CD8-positive, alpha-beta memory T cell (primary cell): ENCODE results near the gene GHRL. TPM values are rescaled to one million over a fixed set of nuclear protein-coding genes. Genes with fewer than 3 reads are reported as not detected.

Experiments used
- CTCF ChIA-PET: fragments of 350-600 bp; sonication (Branson Sonifier 250); formaldehyde crosslinking; loops from one replicate; lab custom pipeline; 2021; ENCODE audit warnings: antibody characterized with exemption; lab: Charles Lee
- POLR2A ChIA-PET: fragments of 350-600 bp; sonication (Branson Sonifier 250); formaldehyde crosslinking; loops from one replicate; lab custom pipeline; 2021; ENCODE audit warnings: antibody characterized with exemption; lab: Charles Lee
- DNase-seq, 5 donors: peaks; one replicate each; pipeline versions ENCODE4 v3.0.0 to v3.0.0-alpha.2; 2020 to 2022; ENCODE audit warnings: mixed read lengths in 1 of 5
- H3K27ac ChIP-seq: one replicate; pipeline ENCODE4 v1.7.0; 2013; ENCODE audit warnings: low read depth, mild to moderate bottlenecking, low read length, moderate library complexity
- H3K27me3 ChIP-seq: 2 replicates; pipeline ENCODE4 v1.7.0; 2013; ENCODE audit warnings: low read length, mild to moderate bottlenecking; ENCODE audit not compliant: insufficient read depth, poor library complexity, severe bottlenecking
- H3K36me3 ChIP-seq: 2 replicates; pipeline ENCODE4 v1.7.0; 2013; ENCODE audit warnings: mild to moderate bottlenecking, low read length, moderate library complexity; ENCODE audit not compliant: insufficient read depth
- H3K4me1 ChIP-seq: 2 replicates; pipeline ENCODE4 v1.7.0; 2013; ENCODE audit warnings: mild to moderate bottlenecking, low read length, moderate library complexity; ENCODE audit not compliant: insufficient read depth
- H3K4me3 ChIP-seq: 2 replicates; pipeline ENCODE4 v1.7.0; 2013; ENCODE audit warnings: mild to moderate bottlenecking, low read length
- H3K9me3 ChIP-seq: 2 replicates; pipeline ENCODE4 v1.7.0; 2013; ENCODE audit warnings: mild to moderate bottlenecking, low read length
- H3K27ac Mint-ChIP-seq, 8 donors: one replicate each; pipeline ENCODE4 v1.8.0; 2020 to 2021; ENCODE audit warnings: mixed read lengths in 8 of 8, mild to moderate bottlenecking in 6 of 8, inconsistent platforms in 3 of 8, moderate library complexity in 3 of 8
- H3K27me3 Mint-ChIP-seq, 2 donors: one replicate each; pipeline ENCODE4 v1.8.0; 2020 to 2021; ENCODE audit warnings: mixed read lengths in 2 of 2, mild to moderate bottlenecking in 1 of 2, moderate library complexity in 1 of 2
- H3K36me3 Mint-ChIP-seq, 3 donors: one replicate each; pipeline ENCODE4 v1.8.0; 2020 to 2021; ENCODE audit warnings: mixed read lengths in 3 of 3, inconsistent platforms in 1 of 3, mild to moderate bottlenecking in 1 of 3
- H3K4me1 Mint-ChIP-seq, 3 donors: one replicate each; pipeline ENCODE4 v1.8.0; 2020 to 2021; ENCODE audit warnings: mixed read lengths in 3 of 3, inconsistent platforms in 1 of 3, mild to moderate bottlenecking in 1 of 3
- H3K4me3 Mint-ChIP-seq, 7 donors: one replicate each; pipeline ENCODE4 v1.8.0; 2020 to 2021; ENCODE audit warnings: mixed read lengths in 7 of 7, mild to moderate bottlenecking in 6 of 7, moderate library complexity in 4 of 7, inconsistent platforms in 2 of 7
- H3K9me3 Mint-ChIP-seq, 5 donors: one replicate each; pipeline ENCODE4 v1.8.0; 2020 to 2022; ENCODE audit warnings: mixed read lengths in 5 of 5, mild to moderate bottlenecking in 3 of 5, moderate library complexity in 2 of 5, inconsistent platforms in 1 of 5
- polyA plus RNA-seq: library from polyadenylated mRNA; unstranded; fragments of 300-500 nt; fragmentation: Illumina TruSeq; gene quantifications from one replicate; pipeline ENCODE4 v1.2.3, GENCODE V29; 2021
- total RNA-seq, 2 experiments: library from RNA; stranded (reverse); gene quantifications; one replicate each; pipeline ENCODE4 v1.2.3, GENCODE V29; 2021

Gene GHRL
- total and polyA plus RNA-seq, 3 experiments from 2014 or later: 0.16 to 0.69 TPM; not detected in 1

DNA sequence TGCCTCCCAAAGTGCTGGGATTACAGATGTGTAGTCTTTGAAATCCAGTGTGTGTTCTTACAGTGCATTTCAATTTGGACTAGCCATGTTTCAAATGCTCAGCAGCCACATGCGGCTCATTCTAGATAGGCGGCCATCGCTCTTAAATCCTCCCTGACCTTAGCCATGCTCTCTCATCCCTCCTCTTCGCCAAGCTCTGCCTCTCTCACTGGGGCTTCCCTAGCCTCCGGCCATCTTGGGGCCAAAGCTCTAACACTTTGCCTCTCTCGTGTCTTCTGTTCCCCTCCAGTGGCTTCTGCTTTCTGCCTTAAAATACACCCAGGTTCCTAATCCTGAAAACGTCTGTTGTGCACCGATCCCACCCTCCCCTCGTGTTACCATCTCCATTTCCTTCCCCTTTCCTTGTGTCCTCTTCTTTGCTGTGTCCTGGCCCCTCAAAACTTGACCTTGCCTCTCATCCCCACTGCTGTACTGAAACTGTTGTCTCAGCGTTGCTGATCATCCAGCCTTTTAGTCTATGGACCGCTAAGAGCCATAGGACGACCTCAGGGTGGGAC lies 1.4 kb upstream of the GHRL start:
- Mint-ChIP-seq H3K27ac (peak overlapping the region in 5 of 8 donors; percentile 31 to 76 (median 34)), H3K27me3 (no peaks in the 10 kb centered on the region), H3K4me3 (peak overlapping the region in 1 of 7 donors; percentile 43), H3K9me3 (no peaks in the 10 kb centered on the region), H3K4me1 (peaks cover 2 to 7% (median 6%) of the 10 kb centered on the region in 3 donors), H3K36me3 (peaks cover 0 to 59% (median 5%) of the 10 kb centered on the region in 3 donors)
- ChIA-PET CTCF (no interaction called here), POLR2A (no interaction called here)
- H3K27me3 ChIP-seq: no peaks in the 10 kb centered on the region
- no peaks in the 10 kb centered on the region for H3K4me1 ChIP-seq
- no peaks in the 10 kb centered on the region for H3K36me3 ChIP-seq
- no peak for DNase-seq
- no peaks in the 10 kb centered on the region for H3K9me3 ChIP-seq
- H3K4me3 ChIP-seq: no peak overlapping the region
- no peak overlapping the region for H3K27ac ChIP-seq

- no peak for DNase-seq
- H3K36me3 ChIP-seq: peaks cover 7% of the 10 kb centered on the region
- POLR2A ChIA-PET: no interaction called here
Observed at GRCh38 chr3:10291641-10292040, 1.1 kb downstream of the GHRL start.

GRCh38 chr3:10290481-10291176 lies 2.1 kb downstream of the GHRL start:
- no peak overlapping the region for H3K27ac ChIP-seq
- POLR2A ChIA-PET: no interaction called here
- no peaks in the 10 kb centered on the region for H3K4me1 ChIP-seq
- no peak overlapping the region for H3K4me3 Mint-ChIP-seq
- DNase-seq: no peak
- no peaks in the 10 kb centered on the region for H3K27me3 Mint-ChIP-seq
- no peaks in the 10 kb centered on the region for H3K9me3 ChIP-seq
- H3K27me3 ChIP-seq: no peaks in the 10 kb centered on the region
- H3K9me3 Mint-ChIP-seq: no peaks in the 10 kb centered on the region
- H3K36me3 ChIP-seq: peaks cover 14% of the 10 kb centered on the region
- H3K27ac Mint-ChIP-seq: peak overlapping the region in 1 of 8 donors; percentile 79
- CTCF ChIA-PET: interaction anchor here (0.9 to 1.0 kb wide), 2 partner anchors 13 to 14 kb away, joined by 3 read pairs; no protein-coding TSS in a partner anchor
- peaks cover 0 to 72% (median 1%) of the 10 kb centered on the region in 3 donors for H3K36me3 Mint-ChIP-seq
- H3K4me1 Mint-ChIP-seq: peaks cover 6 to 21% (median 8%) of the 10 kb centered on the region in 3 donors
- no peak overlapping the region for H3K4me3 ChIP-seq

More at GRCh38 chr3:10291641-10292040, 1.1 kb downstream of the GHRL start:
- H3K4me3 Mint-ChIP-seq: no peak overlapping the region
- H3K4me3 ChIP-seq: no peak overlapping the region
- no peaks in the 10 kb centered on the region for H3K4me1 ChIP-seq
- peaks cover 6 to 14% (median 6%) of the 10 kb centered on the region in 3 donors for H3K4me1 Mint-ChIP-seq
- H3K9me3 ChIP-seq: no peaks in the 10 kb centered on the region
- CTCF ChIA-PET: no interaction called here
- peak overlapping the region in 2 of 8 donors; percentile 29 to 82 for H3K27ac Mint-ChIP-seq
- H3K27me3 ChIP-seq: no peaks in the 10 kb centered on the region
- no peaks in the 10 kb centered on the region for H3K9me3 Mint-ChIP-seq
- no peaks in the 10 kb centered on the region for H3K27me3 Mint-ChIP-seq
- peaks cover 0 to 70% (median 1%) of the 10 kb centered on the region in 3 donors for H3K36me3 Mint-ChIP-seq
- H3K27ac ChIP-seq: no peak overlapping the region

DNA sequence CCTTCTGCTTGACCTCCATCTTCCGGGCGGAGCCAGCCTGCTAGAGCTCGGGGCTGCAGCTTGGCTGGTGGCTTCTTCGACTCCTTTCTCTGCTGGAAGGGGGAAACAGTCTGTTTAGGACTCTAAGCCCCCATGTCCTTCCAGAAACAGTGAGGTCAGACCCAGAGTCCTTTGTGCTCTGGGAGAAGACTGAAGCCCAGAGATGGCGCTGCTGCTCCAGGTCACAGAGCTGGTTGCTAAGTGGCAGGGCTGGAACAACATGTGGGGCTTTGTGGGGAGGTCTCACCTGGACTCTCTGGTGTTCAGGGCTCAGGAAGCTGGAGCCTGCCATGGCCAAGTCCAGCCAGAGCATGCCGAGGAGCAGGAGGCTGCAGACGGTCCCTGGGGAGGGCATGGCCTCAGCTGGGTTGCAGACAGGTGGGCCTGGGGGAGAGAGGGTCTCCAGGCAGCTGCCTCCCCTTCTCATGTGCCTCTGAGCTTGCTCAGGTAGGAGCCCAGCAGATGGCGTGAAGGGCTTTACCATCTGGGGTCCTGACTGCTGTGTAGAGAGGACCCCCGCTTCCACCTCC lies 2.9 kb downstream of the GHRL start:
- POLR2A ChIA-PET: no interaction called here
- CTCF ChIA-PET: interaction anchor here (0.9 to 1.0 kb wide), 2 partner anchors 13 to 15 kb away, joined by 3 read pairs; no protein-coding TSS in a partner anchor
- H3K27ac Mint-ChIP-seq: peak overlapping the region in 1 of 8 donors; percentile 57

GRCh38 chr3:10289077-10289476 lies 3.7 kb downstream of the GHRL start:
- no peak overlapping the region for H3K27ac ChIP-seq
- H3K36me3 Mint-ChIP-seq: peaks cover 0 to 71% (median 0%) of the 10 kb centered on the region in 3 donors
- H3K27me3 ChIP-seq: no peaks in the 10 kb centered on the region
- peaks cover 9% of the 10 kb centered on the region for H3K4me1 ChIP-seq
- DNase-seq: no peak
- H3K36me3 ChIP-seq: peaks cover 14% of the 10 kb centered on the region
- no peaks in the 10 kb centered on the region for H3K9me3 Mint-ChIP-seq
- H3K4me3 Mint-ChIP-seq: no peak overlapping the region
- H3K4me1 Mint-ChIP-seq: peaks cover 21 to 33% (median 21%) of the 10 kb centered on the region in 3 donors
- no peak overlapping the region for H3K4me3 ChIP-seq
- ChIA-PET CTCF (interaction anchor here (1.1 kb wide), 1 partner anchor 356 kb away, joined by 4 read pairs; no protein-coding TSS in a partner anchor), POLR2A (no interaction called here)
- no peaks in the 10 kb centered on the region for H3K27me3 Mint-ChIP-seq
- no peaks in the 10 kb centered on the region for H3K9me3 ChIP-seq
- H3K27ac Mint-ChIP-seq: peak overlapping the region in 2 of 8 donors; percentile 33 to 52

More for the DNA sequence above, 2.9 kb downstream of the GHRL start:
- Histone ChIP-seq H3K9me3 (no peaks in the 10 kb centered on the region), H3K4me1 (peaks cover under 1% of the 10 kb centered on the region), H3K36me3 (peaks cover 14% of the 10 kb centered on the region), H3K27ac (no peak overlapping the region), H3K4me3 (no peak overlapping the region), H3K27me3 (no peaks in the 10 kb centered on the region)
- Mint-ChIP-seq H3K9me3 (no peaks in the 10 kb centered on the region), H3K27me3 (no peaks in the 10 kb centered on the region), H3K4me3 (no peak overlapping the region), H3K36me3 (peaks cover 0 to 72% (median 0%) of the 10 kb centered on the region in 3 donors), H3K4me1 (peaks cover 13 to 29% (median 13%) of the 10 kb centered on the region in 3 donors)
- DNase-seq: no peak

DNA sequence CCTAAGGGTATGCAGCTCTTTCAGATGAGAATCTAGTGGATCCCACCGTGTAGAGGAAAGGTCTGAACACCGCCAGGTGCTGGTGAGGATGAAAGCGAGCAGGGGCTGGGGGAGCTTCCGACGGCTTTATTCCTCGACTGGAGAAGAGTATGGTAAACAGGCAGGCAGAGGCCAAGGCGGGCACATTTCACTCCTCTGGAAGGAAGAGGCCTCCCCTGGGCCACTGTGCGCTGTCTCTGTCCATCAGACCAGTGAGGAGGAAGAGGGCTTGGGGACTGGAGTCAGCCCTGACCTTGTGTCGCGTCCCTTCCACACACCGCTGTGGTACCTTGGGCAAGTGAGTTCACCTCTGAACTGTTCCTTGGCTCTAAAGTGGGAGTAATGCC lies 4.2 kb downstream of the GHRL start:
- H3K27ac ChIP-seq: no peak overlapping the region
- Mint-ChIP-seq H3K36me3 (peaks cover 0 to 71% (median 0%) of the 10 kb centered on the region in 3 donors), H3K4me1 (peaks cover 25 to 35% (median 26%) of the 10 kb centered on the region in 3 donors), H3K4me3 (no peak overlapping the region), H3K9me3 (no peaks in the 10 kb centered on the region), H3K27ac (peak overlapping the region in 2 of 8 donors; percentile 33 to 52), H3K27me3 (no peaks in the 10 kb centered on the region)
- H3K36me3 ChIP-seq: peaks cover 14% of the 10 kb centered on the region
- no peak for DNase-seq
- peaks cover 14% of the 10 kb centered on the region for H3K4me1 ChIP-seq
- POLR2A ChIA-PET: no interaction called here
- H3K9me3 ChIP-seq: no peaks in the 10 kb centered on the region
- no peak overlapping the region for H3K4me3 ChIP-seq
- CTCF ChIA-PET: interaction anchor here (1.1 kb wide), 1 partner anchor 356 kb away, joined by 4 read pairs; no protein-coding TSS in a partner anchor
- no peaks in the 10 kb centered on the region for H3K27me3 ChIP-seq

DNA sequence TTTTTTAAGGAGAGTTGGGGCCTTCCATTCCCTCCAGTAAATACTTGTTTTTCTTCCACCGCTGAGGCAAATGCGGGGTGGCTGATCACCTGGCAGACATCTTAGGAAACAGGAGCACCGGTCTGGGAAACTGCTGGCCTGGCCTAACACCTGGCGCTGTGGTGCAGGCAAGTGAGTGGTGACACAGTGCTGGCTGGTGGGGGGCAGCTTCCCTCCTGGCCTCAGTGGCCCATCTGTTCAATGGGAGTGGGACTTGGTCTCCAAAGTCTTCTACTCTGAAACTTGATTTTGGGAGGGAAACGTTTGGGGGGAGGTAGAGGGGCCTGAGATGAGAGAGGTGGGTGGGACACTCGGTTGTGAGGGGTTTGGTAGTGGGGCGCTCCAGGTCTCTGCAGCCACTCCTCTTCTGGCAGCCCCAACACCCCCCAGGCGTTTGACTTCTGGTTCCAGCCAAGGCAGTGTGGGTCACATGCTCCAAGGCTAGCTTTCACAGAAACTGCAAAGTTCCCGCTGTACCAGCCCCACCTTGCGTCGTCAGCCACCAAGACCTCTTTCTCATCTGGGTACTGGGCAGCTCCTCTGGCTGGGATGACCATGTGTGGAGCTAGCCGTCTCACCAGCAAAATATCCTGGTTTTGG lies 4.7 kb downstream of the GHRL start:
- no peaks in the 10 kb centered on the region for H3K9me3 ChIP-seq
- no peak overlapping the region for H3K4me3 ChIP-seq
- ChIA-PET CTCF (interaction anchor here (1.1 to 2.7 kb wide), 3 partner anchors 31 to 356 kb away, joined by 3 to 13 read pairs (median 4); partner anchors contain the start of gene CRELD1), POLR2A (no interaction called here)
- no peaks in the 10 kb centered on the region for H3K27me3 ChIP-seq
- DNase-seq: no peak
- peaks cover 25 to 40% (median 27%) of the 10 kb centered on the region in 3 donors for H3K4me1 Mint-ChIP-seq
- H3K36me3 ChIP-seq: peaks cover 14% of the 10 kb centered on the region
- no peak overlapping the region for H3K27ac Mint-ChIP-seq
- no peaks in the 10 kb centered on the region for H3K27me3 Mint-ChIP-seq
- H3K4me1 ChIP-seq: peaks cover 15% of the 10 kb centered on the region
- H3K4me3 Mint-ChIP-seq: no peak overlapping the region
- peaks cover 0 to 73% (median 0%) of the 10 kb centered on the region in 3 donors for H3K36me3 Mint-ChIP-seq
- H3K9me3 Mint-ChIP-seq: no peaks in the 10 kb centered on the region
- no peak overlapping the region for H3K27ac ChIP-seq
